ENCODE data around the gene NRL.
"Not testable (repeated sequence)": the region's sequence is repeated elsewhere in the genome, so short reads cannot be mapped to it uniquely, and the experiment has no call there.

The NRL gene

DNA sequence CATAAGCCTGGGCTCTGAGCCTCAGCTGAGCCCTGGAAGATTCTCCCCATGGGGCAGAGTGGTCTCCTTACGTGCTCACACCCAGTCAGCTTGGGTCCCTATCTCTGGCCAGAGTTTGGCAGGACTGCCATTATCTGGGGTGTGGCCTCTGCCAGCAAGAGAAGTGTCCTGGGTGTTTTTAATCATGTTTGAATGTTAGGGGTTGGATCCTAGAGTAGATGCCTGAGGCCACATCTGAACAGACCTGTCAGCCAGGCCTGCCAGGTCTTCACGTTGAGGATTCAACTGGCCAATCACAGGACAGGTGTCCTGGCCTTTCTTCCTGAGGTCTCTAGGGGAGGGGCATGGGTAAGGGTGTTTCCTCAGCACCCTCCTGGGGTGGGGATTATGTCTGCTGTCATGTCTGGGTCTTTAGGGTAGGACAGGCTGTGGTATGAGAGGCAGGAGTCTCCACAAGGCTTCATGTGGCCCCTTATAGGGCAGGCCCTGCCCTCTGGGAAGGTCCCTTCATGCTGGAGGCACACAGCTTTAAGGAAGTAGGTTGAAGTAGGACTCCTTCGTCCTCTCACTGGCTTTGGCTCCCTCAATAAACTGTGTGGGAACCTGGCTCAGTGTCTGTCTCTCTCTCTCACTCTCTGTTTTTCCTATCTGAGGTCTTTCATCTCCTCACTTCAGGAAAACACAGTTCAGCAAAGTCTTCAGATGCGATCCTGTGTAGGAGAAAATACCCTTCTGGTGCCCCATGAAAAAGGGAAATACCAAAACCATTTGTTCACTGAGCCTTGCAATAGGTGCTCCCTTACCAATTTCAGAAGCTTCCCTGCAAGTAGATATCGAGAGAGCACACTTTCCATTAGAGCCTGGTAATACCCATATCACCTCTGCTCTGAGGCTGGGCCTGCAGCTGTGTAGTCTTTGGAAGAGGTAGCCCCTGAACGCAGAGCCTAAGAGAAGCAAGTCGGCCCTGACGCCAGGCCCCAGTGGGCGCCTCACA lies 9.0 kb upstream of the NRL start:
- no peak for DNase-seq

DNA sequence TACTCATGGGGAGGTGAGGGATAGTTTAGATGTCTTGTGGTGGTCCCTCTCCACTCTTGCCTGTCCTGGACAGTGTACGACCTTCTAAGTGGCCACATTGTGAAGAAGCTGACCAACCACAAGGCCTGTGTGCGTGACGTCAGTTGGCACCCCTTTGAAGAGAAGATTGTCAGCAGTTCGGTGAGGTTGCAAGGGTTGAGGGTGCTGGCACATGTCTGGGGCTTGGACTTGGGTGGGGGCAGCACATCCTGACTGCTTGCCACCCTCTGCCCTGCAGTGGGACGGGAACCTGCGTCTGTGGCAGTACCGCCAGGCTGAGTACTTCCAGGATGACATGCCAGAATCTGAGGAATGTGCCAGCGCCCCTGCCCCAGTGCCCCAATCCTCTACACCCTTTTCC lies 8.1 kb upstream of the NRL start:
- no peak for DNase-seq

DNA sequence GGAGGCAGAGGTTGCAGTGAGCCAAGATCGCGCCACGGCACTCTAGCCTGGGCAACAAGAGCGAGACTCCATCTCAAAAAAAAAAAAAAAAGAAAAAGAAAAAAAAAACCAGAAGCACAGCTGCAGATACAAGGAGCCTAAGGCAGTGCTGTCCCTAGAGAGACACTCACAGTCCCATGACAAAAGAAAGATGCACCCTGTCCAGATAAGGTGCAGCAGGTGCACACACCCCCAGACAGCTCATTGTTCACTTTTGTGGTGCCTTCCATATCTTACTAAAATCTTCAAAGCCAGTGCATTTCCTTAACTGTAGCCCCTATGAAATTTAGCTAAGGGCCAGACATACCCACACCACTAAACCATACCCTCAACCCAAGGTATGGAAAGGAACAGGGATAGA lies 7.7 kb upstream of the NRL start:
- DNase-seq, result no peak

DNA sequence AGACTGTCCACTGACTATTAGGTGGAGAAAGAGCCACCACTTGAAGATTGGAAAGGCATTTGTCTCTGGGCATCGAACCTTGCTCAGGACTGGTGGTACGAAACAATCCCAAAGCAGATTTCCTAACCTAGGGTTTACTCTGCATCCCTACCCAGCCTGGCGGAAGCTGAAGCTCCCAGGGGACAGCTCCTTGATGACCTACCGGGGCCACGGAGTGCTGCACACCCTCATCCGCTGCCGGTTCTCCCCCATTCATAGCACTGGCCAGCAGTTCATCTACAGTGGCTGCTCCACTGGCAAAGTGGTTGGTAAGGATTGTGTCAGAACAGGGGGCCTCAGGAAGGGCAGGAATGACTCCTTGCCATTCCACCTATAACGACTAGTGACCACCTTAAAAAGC lies 6.5 kb upstream of the NRL start:
- no peak for DNase-seq

DNA sequence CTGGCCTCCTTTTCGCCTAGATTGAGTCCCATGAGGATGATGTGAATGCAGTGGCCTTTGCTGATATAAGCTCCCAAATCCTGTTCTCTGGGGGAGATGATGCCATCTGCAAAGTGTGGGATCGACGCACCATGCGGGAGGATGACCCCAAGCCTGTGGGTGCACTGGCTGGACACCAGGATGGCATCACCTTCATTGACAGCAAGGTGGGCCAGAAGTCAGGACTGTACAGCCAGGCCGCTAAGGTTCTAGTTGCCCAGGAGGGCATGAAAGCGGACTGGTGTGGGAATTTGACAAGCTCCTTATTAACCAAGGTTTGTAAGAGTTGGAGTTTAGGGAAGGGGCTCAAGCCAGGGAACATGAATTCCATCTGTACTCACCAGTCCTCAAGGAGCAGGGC lies 4.9 kb upstream of the NRL start:
- DNase-seq, result no peak

DNA sequence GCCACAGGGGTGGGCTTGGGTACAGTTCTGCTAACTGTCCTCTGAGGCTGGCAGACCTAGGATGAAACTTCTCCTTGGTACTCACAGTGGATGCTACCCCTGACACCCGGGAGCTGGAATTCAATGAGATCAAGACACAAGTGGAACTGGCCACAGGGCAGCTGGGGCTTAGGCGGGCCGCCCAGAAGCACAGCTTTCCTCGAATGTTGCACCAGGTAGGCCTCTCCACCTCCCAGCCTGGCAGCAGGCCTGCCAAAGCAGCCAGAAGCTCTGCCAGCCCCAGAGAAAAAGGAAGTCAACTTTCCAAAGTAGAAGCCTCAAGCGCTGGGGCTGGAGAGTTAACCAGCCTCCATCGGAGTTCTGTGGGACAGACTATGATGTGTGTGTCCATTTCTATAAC lies 2.4 kb upstream of the NRL start:
- DNase-seq, result no peak

DNA sequence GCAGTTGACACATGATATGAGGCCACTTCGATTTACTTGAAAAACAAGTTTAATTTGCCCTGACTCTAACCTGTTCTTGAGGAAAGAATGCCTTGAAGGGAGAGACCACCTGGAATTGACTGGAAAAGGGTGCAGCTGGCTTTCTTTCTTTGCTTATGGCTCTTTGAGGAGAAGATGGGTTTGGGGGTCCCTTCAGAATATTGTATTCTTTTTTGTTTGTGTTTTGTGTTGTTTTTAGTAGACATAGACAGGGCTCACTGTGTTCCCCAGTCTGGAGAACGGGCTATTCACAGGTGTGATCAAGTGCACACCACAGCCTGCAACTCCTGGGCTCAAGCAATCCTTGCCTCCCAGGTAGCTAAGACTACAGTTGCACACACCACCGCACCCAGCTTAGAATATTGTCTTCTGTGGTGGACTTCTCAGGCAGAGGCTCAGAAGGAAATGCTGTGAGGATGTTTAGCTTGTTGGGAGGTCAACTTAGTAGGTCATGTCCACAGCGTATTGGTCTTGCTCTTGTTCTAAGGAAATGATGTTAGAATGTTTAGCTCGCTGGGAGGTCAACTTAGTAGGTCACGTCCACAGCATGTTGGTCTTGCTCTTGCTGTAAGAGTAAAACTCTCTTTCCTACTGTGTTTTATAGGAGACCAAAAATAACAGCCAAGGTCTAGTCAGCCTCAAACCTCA lies 1.5 kb upstream of the NRL start:
- DNase-seq, result no peak

DNA sequence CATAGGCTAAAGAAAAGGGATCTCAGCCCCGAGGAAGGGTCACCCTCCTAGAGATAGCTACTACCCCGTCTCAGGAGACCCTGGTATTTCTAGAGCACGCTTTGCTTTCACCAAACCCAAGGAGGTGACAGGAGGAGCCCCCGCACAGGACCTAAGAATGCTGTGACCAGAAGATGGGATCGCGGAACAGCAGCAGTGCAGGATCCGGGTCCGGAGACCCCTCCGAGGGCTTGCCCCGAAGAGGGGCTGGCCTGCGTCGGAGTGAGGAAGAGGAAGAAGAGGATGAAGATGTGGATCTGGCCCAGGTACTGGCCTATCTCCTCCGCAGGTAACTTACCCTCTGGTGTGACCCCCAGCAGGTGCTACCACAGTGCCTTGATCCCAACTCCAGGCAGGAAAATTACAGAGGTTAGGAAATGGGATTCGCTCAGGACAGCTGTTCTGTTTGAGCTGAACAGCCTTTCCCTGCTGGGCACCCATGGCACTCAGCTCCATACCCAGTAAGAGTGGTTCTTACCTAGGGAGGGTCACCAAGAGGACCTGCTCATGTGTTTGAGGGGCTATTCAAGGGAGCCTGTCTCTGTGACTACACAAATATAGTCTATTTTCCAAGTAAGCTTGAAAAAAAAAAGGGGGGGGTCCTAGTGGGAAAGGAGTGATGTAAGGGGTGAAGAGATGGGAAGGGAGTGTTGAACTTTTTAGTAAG lies 826 bp upstream of the NRL start:
- DNase-seq, result no peak

DNA sequence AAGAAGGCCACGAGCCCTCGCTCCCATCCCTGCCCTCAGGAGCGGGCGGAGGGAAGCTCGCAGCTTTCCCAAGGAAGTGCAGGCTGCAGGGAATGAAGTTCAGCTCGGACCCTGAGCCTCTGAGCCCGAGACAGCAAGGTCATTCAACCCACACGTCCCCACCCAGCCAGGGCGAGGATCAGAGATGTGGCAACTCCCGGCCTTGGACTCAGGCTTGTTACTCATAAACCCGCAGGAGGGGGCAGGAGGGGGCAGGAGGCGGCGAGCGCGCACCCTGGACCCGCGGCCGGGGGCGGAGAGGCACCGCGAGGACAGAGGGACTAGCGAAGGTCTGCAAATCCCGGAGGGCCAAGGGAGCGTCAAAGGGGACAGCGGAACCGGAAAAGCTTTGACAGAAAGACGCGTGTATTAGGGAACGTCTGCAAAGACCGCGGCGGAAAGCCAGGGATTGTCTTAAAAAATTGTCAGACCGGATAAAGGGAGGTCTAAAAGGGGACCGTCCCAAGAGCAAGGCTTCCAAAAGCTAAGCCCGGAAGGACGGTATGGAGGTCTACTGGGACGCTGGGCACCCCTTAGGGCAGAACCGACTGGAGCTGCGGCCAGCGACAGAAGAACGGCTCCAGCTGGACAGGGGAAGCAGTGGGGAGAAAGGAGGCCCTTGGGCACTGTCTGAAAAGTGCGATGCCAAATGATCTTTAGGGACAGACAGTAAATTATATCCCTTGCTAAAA lies 783 bp downstream of the NRL start:
- peak; percentile 84 for DNase-seq

DNA sequence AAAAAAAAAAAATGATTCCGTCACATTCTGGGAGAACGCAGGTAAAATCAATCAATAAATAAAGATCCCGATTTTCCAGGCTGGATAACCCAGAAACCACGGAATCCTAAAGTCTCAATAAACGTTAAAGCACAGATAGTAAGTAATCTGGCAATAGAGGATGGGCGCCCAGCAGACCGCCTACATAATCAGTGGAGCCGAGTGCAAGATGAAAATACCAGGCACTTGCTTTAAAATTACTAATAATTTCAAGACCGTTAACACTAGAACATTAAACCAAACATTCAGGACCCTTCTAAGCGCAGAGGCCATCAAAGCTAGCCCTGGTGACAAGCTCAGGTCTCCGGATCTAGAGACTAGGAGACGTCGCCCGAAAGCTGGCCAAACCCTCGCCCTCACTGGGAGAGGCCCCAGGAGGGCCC lies 1.4 kb downstream of the NRL start:
- DNase-seq, result no peak

DNA sequence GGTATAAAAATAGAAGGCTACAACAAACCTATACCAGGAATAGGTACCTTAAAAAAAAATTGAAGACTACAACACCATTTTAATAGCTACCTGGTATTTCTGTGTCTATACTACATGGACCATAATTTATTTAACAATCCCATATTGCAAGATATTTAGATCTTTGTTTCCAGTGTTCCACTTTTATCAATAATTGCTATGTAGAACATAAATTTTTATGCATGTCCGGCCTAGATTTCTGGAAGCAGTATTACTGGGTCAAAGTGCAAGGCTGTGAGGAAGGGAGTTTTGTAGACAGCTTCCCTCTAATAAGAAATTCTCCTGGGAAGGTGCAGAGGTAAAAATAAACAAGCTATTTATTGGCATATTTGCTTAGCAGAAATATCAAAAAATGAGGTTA lies 4.2 kb downstream of the NRL start:
- no peak for DNase-seq

DNA sequence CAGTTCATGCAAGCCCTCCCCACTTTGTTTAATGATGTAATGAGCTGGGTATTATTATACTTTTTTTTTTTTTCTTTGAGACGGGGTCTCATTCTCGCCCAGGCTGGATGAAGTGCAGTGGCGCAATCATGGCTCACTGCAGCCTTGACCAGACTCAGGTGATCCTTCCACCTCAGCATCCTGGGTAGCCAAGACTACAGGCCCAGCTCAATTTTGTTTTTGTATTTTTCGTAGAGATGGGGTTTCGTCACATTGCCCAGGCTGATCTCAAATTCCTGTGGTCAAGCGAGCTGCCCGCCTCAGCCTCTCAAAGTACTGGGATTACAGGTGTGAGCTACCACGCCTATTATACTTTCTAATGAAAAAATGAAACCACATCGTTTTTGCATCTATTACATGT lies 4.7 kb downstream of the NRL start:
- DNase-seq, result no peak

DNA sequence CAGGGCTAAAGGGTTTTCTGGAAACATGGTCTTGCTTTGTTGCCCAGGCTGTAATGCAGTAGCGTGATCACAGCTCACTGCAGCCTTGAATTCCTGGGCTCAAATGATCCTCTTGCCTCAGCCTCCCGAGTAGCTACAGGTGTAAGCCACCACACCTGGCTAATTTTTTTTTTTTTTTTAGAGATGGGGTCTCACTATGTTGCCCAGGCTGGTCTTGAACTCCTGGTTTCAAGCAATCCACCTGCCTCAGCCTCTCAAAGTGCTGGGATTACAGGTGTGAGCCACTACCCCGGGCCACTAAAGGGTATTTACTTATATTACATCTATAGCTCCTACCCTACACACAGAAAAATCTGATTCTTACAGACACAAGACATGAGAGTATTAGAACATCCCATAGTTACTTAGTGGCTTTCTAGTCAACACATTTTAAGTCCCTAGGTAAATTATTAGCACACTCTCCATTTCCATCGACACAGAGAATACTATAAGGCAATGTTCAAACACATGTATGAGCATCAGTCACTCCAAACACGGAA lies 6.3 kb downstream of the NRL start:
- no peak for DNase-seq

DNA sequence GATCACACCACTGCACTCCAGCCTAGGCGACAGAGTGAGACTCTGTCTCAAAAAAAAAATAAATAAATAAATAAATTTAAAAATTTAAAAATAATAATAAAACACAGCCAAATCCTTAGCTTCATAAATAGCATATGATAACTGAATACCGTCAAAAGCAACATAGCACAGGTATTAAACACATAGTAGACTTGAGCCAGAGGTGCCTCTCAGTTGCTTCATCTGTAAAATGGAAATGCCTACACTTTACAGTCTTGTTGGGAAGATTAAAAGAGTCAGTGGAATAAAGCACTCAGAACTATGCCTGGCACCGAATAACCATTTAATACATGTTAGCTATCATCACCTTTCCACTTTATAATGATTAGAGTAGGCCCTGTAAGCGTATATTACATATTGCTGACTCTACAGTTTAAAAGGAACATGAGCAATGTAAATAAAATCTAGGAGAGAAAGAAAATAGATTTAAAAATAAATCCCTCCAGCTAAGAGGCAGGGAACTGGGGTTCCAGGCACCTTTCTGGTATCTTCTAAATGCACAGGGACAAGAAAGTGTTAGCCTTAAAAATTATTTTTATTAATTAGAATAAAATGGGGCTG lies 8.0 kb downstream of the NRL start:
- DNase-seq, result no peak

DNA sequence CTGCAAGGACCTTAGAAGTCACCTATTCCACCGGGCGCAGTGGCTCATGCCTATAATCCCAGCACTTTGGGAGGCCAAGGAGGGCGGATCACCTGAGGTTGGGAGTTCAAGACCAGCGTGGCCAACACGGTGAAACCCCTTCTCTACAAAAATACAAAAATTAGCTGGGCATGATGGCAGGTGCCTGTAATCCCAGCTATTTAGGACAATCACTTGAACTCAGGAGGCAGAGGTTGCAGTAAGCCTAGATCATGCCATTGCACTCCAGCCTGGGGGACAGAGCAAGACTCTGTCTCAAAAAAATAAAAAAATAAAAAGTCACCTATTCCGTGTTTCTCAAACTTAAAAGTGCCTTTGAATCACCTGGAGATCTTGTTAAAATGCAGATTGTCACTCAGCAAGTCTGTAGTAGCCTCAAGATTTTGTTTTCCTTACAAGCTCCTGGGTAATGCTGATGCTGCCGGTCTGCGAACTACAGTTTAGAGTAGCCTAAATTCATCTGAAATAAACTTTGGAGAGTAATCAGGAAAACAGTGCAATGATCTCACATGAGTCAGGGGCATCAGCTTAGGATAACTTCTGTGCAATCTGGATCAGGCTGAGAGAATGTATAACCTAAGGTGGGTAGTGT lies 9.0 kb downstream of the NRL start:
- not testable (repeated sequence) for DNase-seq

DNA sequence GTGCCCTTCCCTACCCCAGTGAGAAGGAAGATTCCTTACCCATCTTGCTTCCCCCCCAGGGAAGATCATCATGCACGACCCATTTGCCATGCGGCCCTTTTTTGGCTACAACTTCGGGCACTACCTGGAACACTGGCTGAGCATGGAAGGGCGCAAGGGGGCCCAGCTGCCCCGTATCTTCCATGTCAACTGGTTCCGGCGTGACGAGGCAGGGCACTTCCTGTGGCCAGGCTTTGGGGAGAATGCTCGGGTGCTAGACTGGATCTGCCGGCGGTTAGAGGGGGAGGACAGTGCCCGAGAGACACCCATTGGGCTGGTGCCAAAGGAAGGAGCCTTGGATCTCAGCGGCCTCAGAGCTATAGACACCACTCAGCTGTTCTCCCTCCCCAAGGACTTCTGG lies 11.3 kb downstream of the NRL start:
- DNase-seq, result no peak

DNA sequence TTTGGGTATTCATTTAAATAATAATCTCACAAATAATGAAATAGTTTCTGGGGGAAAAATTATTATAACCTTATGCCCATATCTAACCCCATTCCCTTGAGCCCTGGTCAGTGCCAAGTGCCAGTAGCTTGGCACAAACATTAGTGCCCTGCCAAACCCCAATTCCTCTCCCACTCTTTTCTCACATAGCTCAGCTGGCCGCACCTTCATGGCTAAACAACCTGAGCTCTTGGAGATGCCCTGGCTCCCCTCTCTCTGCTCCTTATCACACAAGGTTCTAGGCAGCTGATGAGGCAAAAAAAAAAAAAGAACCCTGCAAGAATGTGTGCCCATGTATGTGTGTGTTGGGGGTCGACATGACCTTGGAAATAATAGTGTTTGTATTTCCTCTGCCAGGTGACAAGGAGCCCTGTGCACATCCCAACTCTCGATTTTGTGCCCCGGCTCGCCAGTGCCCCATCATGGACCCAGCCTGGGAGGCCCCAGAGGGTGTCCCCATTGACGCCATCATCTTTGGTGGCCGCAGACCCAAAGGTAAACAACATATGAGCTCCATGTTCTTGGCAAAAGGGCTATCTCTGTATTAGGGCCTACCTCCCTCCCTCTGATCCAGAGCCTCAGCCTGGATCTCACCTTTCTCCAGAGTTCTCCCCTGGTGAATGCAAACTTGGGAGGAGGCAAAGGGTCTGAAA lies 12.2 kb downstream of the NRL start:
- DNase-seq, result no peak

DNA sequence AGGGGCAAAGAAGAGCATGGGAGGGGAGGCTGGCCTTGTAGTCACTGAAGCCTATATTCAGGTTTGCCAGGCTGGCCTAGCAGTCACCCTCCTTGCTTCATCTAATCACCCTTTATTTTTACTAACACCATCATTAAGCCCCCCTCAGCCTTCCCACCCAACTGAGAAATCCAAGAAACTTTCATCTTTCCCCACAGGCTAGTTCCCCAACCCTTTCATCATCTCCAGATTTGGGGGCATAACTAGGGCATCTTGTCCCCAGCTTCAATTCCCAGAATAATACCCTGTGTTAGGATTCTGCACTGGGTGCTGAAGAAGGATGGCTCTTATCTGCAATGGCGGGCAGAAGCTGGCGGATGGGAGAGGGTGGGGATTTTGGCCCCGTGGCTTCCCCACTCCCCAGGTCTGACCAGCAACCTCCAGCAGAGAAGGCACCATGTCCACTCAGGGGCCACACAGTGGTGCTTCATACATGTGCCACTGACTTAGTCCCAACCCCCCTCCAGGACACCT lies 13.7 kb downstream of the NRL start:
- DNase-seq, result no peak

DNA sequence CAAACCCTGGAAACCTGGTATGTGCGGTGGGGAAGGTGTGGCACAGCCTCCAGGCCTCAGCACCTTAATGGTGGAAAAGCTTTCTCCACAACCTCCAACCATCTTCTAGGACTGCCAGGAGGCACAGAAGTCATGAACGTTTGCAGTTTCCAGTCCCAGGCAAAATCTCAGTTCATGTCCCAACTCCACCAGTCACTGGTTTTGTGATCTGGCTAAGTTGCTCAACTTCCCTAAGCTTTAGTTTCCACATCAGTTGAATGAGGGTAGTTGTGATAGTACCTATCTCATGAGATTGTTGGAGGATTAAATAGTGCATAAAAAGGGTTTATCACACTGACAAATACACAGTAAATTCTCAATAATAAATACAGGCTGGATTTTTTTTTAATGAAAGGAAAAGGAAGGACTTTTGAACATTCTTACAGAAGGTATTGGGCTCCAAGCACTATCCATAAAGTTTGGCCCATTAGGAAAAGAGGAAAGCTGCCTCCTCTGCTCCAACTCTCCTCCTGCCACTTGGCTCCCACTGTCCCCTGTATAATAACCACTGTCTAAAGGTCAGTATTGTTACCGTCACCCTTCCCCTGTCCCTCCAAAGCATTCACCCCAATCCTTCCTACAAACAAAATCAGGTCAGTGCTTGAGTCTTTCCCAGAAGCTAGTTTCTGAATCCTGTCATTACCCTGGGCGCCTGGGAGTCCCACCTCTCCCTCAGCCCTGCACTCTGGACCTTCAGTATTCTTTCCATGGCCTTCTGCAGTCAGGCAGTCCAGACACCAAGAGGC lies 14.4 kb downstream of the NRL start:
- DNase-seq, result no peak
